Thoracic aorta (tissue), 2 donors: ENCODE measurements around the gene EXOC8. TPM values are rescaled to one million over a fixed set of nuclear protein-coding genes. Genes with fewer than 3 reads are reported as not detected.

Experiments
- ATAC-seq: fragments of 150-250 bp; one replicate; pipeline ENCODE4 v1.8.0; 2017; ENCODE audit warnings: low read depth; ENCODE audit not compliant: insufficient number of reproducible peaks, low FRiP score
- DNase-seq: peaks from one replicate; pipeline ENCODE4 v3.0.0-alpha.2; 2020; ENCODE audit warnings: low spot score
- H3K27ac ChIP-seq, 2 donors: fragments of 200-600 bp; sonication (generic); 1 replicate in 1 of 2; 2 replicates in 1 of 2; pipeline ENCODE4 v1.5.1; 2016; ENCODE audit warnings: mild to moderate bottlenecking in 2 of 2, moderate library complexity in 2 of 2
- H3K27me3 ChIP-seq: fragments of 200-600 bp; sonication (generic); replicated peaks from 2 replicates; pipeline ENCODE4 v1.6.0; 2016; ENCODE audit warnings: mild to moderate bottlenecking; ENCODE audit not compliant: insufficient read depth
- H3K36me3 ChIP-seq: fragments of 200-600 bp; sonication (generic); one replicate; pipeline ENCODE4 v1.5.1; 2016
- H3K4me1 ChIP-seq, 2 donors: fragments of 200-600 bp; sonication (generic); 1 replicate in 1 of 2; 2 replicates in 1 of 2; pipeline versions ENCODE4 v1.5.1 to v1.6.0; 2016; ENCODE audit warnings: low read depth in 2 of 2, mild to moderate bottlenecking in 1 of 2; ENCODE audit not compliant: control insufficient read depth in 1 of 2
- H3K4me3 ChIP-seq: fragments of 200-600 bp; sonication (generic); 2 replicates; pipeline ENCODE4 v1.5.1; 2016; ENCODE audit warnings: mild to moderate bottlenecking
- H3K9me3 ChIP-seq: fragments of 200-600 bp; sonication (generic); 2 replicates; pipeline ENCODE4 v1.5.1; 2016
- total RNA-seq, 2 donors: library from RNA; depleted of rRNA; stranded (reverse); fragments of >200 nt; gene quantifications; one replicate each; pipeline versions ENCODE4 v1.1.0 to v1.2.3, GENCODE V29; 2016
- TF ChIP-seq, protein P1 (sequence below): fragments of 200-600 bp; sonication (generic); IDR thresholded peaks from one replicate; pipeline ENCODE4 v1.5.1; 2019; ENCODE audit warnings: antibody characterized with exemption

EXOC8 gene
- total RNA-seq, 2 donors from 2014 or later, result 15.0 to 21.7 TPM

DNA sequence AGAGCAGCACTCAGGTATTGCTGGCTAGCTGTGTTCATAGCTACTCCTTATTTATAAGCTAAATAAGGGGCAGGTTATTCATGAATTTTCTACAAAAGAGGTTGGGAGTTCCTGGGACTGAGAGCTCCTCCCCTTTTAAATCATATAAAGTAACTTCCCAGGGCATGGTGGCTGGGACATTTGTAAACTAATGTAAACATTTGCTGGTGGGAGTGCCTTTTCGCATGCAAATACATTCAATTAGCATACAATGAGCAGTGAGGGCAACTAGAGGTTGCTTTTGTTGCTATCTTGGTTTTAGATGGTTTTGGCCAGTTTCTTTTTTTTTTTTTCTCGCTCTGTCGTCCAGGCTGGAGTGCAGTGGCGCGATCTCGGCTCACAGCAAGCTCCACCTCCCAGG, 53.2 kb downstream of the EXOC8 start:
- Histone ChIP-seq H3K36me3 (no peaks in the 10 kb centered on the region), H3K9me3 (no peaks in the 10 kb centered on the region), H3K4me1 (no peaks in the 10 kb centered on the region), H3K4me3 (no peak overlapping the region), H3K27me3 (no peaks in the 10 kb centered on the region), H3K27ac (no peak overlapping the region)
- ATAC-seq, result no peak
- TF ChIP-seq, protein P1, sequence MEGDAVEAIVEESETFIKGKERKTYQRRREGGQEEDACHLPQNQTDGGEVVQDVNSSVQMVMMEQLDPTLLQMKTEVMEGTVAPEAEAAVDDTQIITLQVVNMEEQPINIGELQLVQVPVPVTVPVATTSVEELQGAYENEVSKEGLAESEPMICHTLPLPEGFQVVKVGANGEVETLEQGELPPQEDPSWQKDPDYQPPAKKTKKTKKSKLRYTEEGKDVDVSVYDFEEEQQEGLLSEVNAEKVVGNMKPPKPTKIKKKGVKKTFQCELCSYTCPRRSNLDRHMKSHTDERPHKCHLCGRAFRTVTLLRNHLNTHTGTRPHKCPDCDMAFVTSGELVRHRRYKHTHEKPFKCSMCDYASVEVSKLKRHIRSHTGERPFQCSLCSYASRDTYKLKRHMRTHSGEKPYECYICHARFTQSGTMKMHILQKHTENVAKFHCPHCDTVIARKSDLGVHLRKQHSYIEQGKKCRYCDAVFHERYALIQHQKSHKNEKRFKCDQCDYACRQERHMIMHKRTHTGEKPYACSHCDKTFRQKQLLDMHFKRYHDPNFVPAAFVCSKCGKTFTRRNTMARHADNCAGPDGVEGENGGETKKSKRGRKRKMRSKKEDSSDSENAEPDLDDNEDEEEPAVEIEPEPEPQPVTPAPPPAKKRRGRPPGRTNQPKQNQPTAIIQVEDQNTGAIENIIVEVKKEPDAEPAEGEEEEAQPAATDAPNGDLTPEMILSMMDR, result no peak
- DNase-seq, result no peak

Other genes with a start within 250 kb of the EXOC8 start
- not detected for gene TRIM67, start 175.8 kb downstream of the EXOC8 start, total RNA-seq
- 10 to 100 TPM; 26.5 to 29.2 TPM for gene GNPAT, start 96.6 kb downstream of the EXOC8 start, total RNA-seq
- gene SPRTN, start 441 bp upstream of the EXOC8 start, total RNA-seq, result 10 to 100 TPM; 12.7 to 18.4 TPM
- 10 to 100 TPM; 40.6 to 42.7 TPM for gene EGLN1, start 84.4 kb upstream of the EXOC8 start, total RNA-seq
- 10 to 100 TPM; 14.9 to 42.0 TPM for gene TSNAX, start 190.8 kb upstream of the EXOC8 start, total RNA-seq